Measurements from ENCODE around the gene LAMP1.

DNA sequence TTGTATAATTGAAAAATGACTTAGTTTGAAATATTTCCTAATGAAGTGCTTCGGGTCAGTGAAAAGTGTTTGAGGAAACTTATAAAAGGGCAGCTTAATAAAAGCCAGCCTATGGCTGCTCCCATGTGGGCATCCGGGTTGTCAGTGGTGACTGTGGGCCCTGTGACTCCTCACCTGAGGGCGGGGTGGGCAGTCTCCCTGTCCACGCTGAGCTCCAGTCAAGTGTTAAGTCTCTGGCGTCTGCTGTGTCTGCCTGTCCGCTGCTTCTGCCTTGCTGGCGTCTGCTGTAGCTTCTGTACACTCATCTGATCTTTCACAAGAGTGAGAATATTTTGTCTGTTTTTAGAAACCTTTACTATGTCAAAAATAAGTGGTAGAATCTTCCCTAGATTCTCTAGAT lies 7.1 kb downstream of the LAMP1 start:
- no peak for TF ChIP-seq CTCF (IDR thresholded peaks at IDR 0.05)
- TF ChIP-seq POLR2A (IDR thresholded peaks at IDR 0.05) = no peak

Data from right lobe of liver (tissue), 4 donors.